GM23248 (cell line): ENCODE results near the gene GPR176.
"Not testable (repeated sequence)": the region's sequence is repeated elsewhere in the genome, so short reads cannot be mapped to it uniquely, and the experiment has no call there.

Experiments
- EZH2 ChIP-seq: fragments of 200-600 bp; sonication (generic); IDR thresholded peaks from 2 replicates; pipeline ENCODE4 v1.6.1; 2018; ENCODE audit warnings: antibody characterized with exemption, mild to moderate bottlenecking; ENCODE audit not compliant: insufficient read depth, poor library complexity, severe bottlenecking
- EZH2phosphoT487 ChIP-seq: fragments of 200-600 bp; sonication (generic); IDR thresholded peaks from 2 replicates; pipeline ENCODE4 v1.6.1; 2018; ENCODE audit warnings: antibody characterized with exemption, moderate library complexity, mild to moderate bottlenecking, low read depth; ENCODE audit not compliant: insufficient read depth

GRCh38 chr15:39812651-39813050, 107.4 kb downstream of the GPR176 start:
- TF ChIP-seq EZH2, EZH2phosphoT487: not testable (repeated sequence)
